ENCODE measurements around the gene VAPB. TPM values are rescaled to one million over a fixed set of nuclear protein-coding genes. Genes with fewer than 3 reads are reported as not detected.

VAPB gene
- total and polyA plus RNA-seq, 10 of the 15 experiments (the other 5 are each of a cell fraction or from before 2014, with no cell fraction given): 3.2 to 28.6 (median 20.5) TPM

- no peak for TF ChIP-seq CHD1 (IDR thresholded peaks at IDR 0.05; ENCODE audit: low read depth, low read length)
- TF ChIP-seq ZBED1 (IDR thresholded peaks at IDR 0.05; ENCODE audit: borderline replicate concordance): peak; percentile 75; the same call in 1 of the 2 replicates
- TF ChIP-seq ZZZ3 (IDR thresholded peaks at IDR 0.05; ENCODE audit: control insufficient read depth, insufficient read length, low read depth): no peak
- no peak for TF ChIP-seq PML (IDR thresholded peaks at IDR 0.05; ENCODE audit: low read length)
- TF ChIP-seq CEBPZ (IDR thresholded peaks at IDR 0.05; ENCODE audit: low read depth, low read length): no peak
- TF ChIP-seq MLLT1 (IDR thresholded peaks at IDR 0.05): peak; percentile 65; the same call in 1 of the 2 replicates
- TF ChIP-seq PKNOX1 (IDR thresholded peaks at IDR 0.05): no peak; the same call in 1 of the 2 replicates
- TF ChIP-seq IRF4 (IDR thresholded peaks at IDR 0.05; ENCODE audit: low read depth, low read length): peak; percentile 96
- peak; percentile 90 for TF ChIP-seq PAX5 (IDR thresholded peaks at IDR 0.05; ENCODE audit: borderline replicate concordance, low read depth, low read length)
- TF ChIP-seq CHD4 (IDR thresholded peaks at IDR 0.05): no peak
- peak; percentile 86; the same call in 1 of the 2 replicates for TF ChIP-seq FOXM1 (IDR thresholded peaks at IDR 0.05; ENCODE audit: low read depth, low read length)
- TF ChIP-seq SMC3 (IDR thresholded peaks at IDR 0.05; ENCODE audit: borderline replicate concordance, low read length): no peak; the same call in 1 of the 2 replicates
- 0 out of 2 replicates have a peak, but pooled peaks have one; percentile 50 for TF ChIP-seq TARDBP (IDR thresholded peaks at IDR 0.05; ENCODE audit: borderline replicate concordance)
- no peak for TF ChIP-seq CTCF (IDR thresholded peaks at IDR 0.05 in 2 of 3, conservative IDR thresholded peaks at IDR 0.05 in 1 of 3; ENCODE audit: control insufficient read depth in 2 of 3, extremely low read depth in 1 of 3, insufficient read depth in 1 of 3, low read depth in 3 of 3, low read length in 3 of 3)
- peak in 1 of 2 experiments; percentile 86; a peak in 1 of 4 replicates for TF ChIP-seq ETV6 (conservative IDR thresholded peaks at IDR 0.05 in 1 of 2, IDR thresholded peaks at IDR 0.05 in 1 of 2; ENCODE audit: borderline replicate concordance in 1 of 2, low read depth in 1 of 2)
- TF ChIP-seq, protein P1, sequence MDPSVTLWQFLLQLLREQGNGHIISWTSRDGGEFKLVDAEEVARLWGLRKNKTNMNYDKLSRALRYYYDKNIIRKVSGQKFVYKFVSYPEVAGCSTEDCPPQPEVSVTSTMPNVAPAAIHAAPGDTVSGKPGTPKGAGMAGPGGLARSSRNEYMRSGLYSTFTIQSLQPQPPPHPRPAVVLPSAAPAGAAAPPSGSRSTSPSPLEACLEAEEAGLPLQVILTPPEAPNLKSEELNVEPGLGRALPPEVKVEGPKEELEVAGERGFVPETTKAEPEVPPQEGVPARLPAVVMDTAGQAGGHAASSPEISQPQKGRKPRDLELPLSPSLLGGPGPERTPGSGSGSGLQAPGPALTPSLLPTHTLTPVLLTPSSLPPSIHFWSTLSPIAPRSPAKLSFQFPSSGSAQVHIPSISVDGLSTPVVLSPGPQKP (IDR thresholded peaks at IDR 0.05; ENCODE audit: low read depth, low read length): no peak; the same call in 1 of the 2 replicates
- TF ChIP-seq POLR2A (IDR thresholded peaks at IDR 0.05; ENCODE audit: low read depth, low read length): no peak
- TF ChIP-seq SIX5 (IDR thresholded peaks at IDR 0.05; ENCODE audit: low read depth, low read length, severe bottlenecking): no peak
- no peak for TF ChIP-seq YY1 (IDR thresholded peaks at IDR 0.05; ENCODE audit: low read depth, low read length)
- peak; percentile 94 for TF ChIP-seq EED (IDR thresholded peaks at IDR 0.05; ENCODE audit: low read depth)
- TF ChIP-seq YBX1 (IDR thresholded peaks at IDR 0.05): no peak
- TF ChIP-seq NRF1 (conservative IDR thresholded peaks at IDR 0.05; ENCODE audit: low read depth, low read length): no peak
These were observed 69.5 kb downstream of the VAPB start (continued) for GRCh38 chr20:58458342-58459057.
